Vagina (tissue), 2 donors: ENCODE results near the gene FBXL17.

Experiments used
- POLR2A ChIP-seq, 2 donors: fragments of 450-650 bp; IDR thresholded peaks; one replicate each; pipeline ENCODE4 v1.6.1; 2017; ENCODE audit warnings: antibody characterized with exemption in 2 of 2, mild to moderate bottlenecking in 2 of 2, moderate library complexity in 2 of 2
- POLR2AphosphoS5 ChIP-seq, 2 donors: sonication (generic); formaldehyde crosslinking; IDR thresholded peaks; one replicate each; pipeline ENCODE4 v1.9.0; 2017; ENCODE audit warnings: antibody characterized with exemption in 2 of 2, mild to moderate bottlenecking in 2 of 2, low read depth in 1 of 2; ENCODE audit not compliant: insufficient read depth in 1 of 2

DNA sequence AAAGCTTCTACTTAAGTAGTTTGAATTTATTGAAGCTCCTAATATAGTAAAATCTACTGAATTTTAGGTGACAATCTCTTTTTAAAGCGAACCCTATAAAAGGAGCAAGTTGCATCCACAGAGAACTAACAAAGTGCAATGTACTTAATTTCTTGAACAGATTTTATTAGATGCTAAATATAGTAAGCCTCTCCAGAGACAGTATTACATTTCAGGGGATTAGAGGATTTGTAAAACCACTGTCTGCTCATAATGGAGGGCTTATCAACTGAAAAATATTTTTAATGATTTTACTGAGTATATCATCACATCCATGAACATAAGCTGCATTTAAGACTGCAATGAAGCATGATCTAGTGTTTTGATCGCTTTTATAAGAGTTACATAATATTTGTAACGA is 481.2 kb downstream of the FBXL17 start:
- TF ChIP-seq POLR2A (IDR thresholded peaks at IDR 0.05): no peak
- no peak for TF ChIP-seq POLR2AphosphoS5 (IDR thresholded peaks at IDR 0.05; ENCODE audit: insufficient read depth in 1 of 2, low read depth in 1 of 2)
